ENCODE results near the gene BPIFB1. TPM values are rescaled to one million over a fixed set of nuclear protein-coding genes. Genes with fewer than 3 reads are reported as not detected.
A peak's percentile ranks its signal among the peaks of the same experiment; 100 is the strongest.

Gene BPIFB1
- total and polyA plus RNA-seq, 10 of the 15 experiments (the other 5 are each of a cell fraction or from before 2014, with no cell fraction given), result 0.13 TPM; not detected in 9

- no peak for TF ChIP-seq CEBPZ (IDR thresholded peaks at IDR 0.05; ENCODE audit: low read depth, low read length)
Measured at GRCh38 chr20:33291416-33291815, 8.4 kb downstream of the BPIFB1 start (continued).

GRCh38 chr20:33291830-33292355 lies 8.9 kb downstream of the BPIFB1 start:
- intact Hi-C loops (cut with micrococcal nuclease; ENCODE audit: unreplicated experiment), result loop anchor here (5.0 kb wide), 1 partner anchor 500 kb away; no protein-coding TSS in a partner anchor

More at GRCh38 chr20:33291830-33292355, 8.9 kb downstream of the BPIFB1 start:
- Histone ChIP-seq H3K9ac (ENCODE audit: control insufficient read depth, insufficient read depth, low read length) (no peak overlapping the region), H3K79me2 (ENCODE audit: control insufficient read depth, insufficient read depth, low read length) (no peaks in the 10 kb centered on the region), H3K4me3 (no peak overlapping the region), H4K20me1 (ENCODE audit: control insufficient read depth, insufficient read depth) (no peaks in the 10 kb centered on the region; the same call in 1 of the 2 replicates), H3K4me2 (ENCODE audit: control insufficient read depth, insufficient read depth) (no peak overlapping the region), H3K36me3 (ENCODE audit: control insufficient read depth in 2 of 2, insufficient read depth in 2 of 2, low read length in 1 of 2) (no peaks in the 10 kb centered on the region), H2AFZ (ENCODE audit: control insufficient read depth, low read depth, low read length) (no peak overlapping the region), H3K27me3 (replicated peaks in 1 of 2; ENCODE audit: control insufficient read depth in 2 of 2, insufficient read depth in 2 of 2, low read length in 1 of 2) (no peaks in the 10 kb centered on the region), H3K27ac (ENCODE audit: control insufficient read depth, insufficient read depth) (no peak overlapping the region), H3K9me3 (replicated peaks; ENCODE audit: control insufficient read depth, insufficient read depth, low read length) (no peaks in the 10 kb centered on the region), H3K4me1 (ENCODE audit: control insufficient read depth, insufficient read depth, low read length) (no peaks in the 10 kb centered on the region)
- TF ChIP-seq HDGF (IDR thresholded peaks at IDR 0.05) (no peak), MYB (IDR thresholded peaks at IDR 0.05; ENCODE audit: borderline replicate concordance, low read depth, low read length) (no peak), RAD21 (IDR thresholded peaks at IDR 0.05; ENCODE audit: insufficient read depth, low read depth, low read length) (peak; percentile 84), TCF3 (IDR thresholded peaks at IDR 0.05; ENCODE audit: borderline replicate concordance, insufficient read depth, low read depth, low read length) (no peak), RAD51 (IDR thresholded peaks at IDR 0.05) (no peak), SPI1 (IDR thresholded peaks at IDR 0.05; ENCODE audit: borderline replicate concordance, insufficient read depth, low read depth, low read length) (no peak), CTCF (IDR thresholded peaks at IDR 0.05 in 2 of 3, conservative IDR thresholded peaks at IDR 0.05 in 1 of 3; ENCODE audit: control insufficient read depth in 2 of 3, extremely low read depth in 1 of 3, insufficient read depth in 1 of 3, low read depth in 3 of 3, low read length in 3 of 3) (peak; percentile 77 to 99 (median 99)), YY1 (IDR thresholded peaks at IDR 0.05; ENCODE audit: low read depth, low read length) (0 out of 2 replicates have a peak, but pooled peaks have one; percentile 24), SMC3 (IDR thresholded peaks at IDR 0.05; ENCODE audit: borderline replicate concordance, low read length) (peak; percentile 51), IRF5 (IDR thresholded peaks at IDR 0.05; ENCODE audit: borderline replicate concordance) (no peak), BRCA1 (IDR thresholded peaks at IDR 0.05; ENCODE audit: low read depth, low read length) (no peak)
- FAIRE-seq (peak; percentile 18), DNase-seq (ENCODE audit: low read depth, low spot score) (no peak), ATAC-seq (peak; percentile 70)
- POLR2A ChIA-PET, result interaction anchor here (0.5 kb wide), 1 partner anchor 966 kb away, joined by 4 read pairs; no protein-coding TSS in a partner anchor
- no TSS peak for BruUV-seq (replicated peaks)
- in situ Hi-C loops (cut with MboI), result no loop called here
- WGBS (ENCODE audit: insufficient coverage, insufficient replicate concordance, low lambda C conversion rate, missing lambda C conversion rate), result 16% methylated on average over 7 of the region's 7 CpGs
- CTCF ChIA-PET, result interaction anchor here (0.7 to 2.6 kb wide), 7 partner anchors 8 to 502 kb away, joined by 3 to 7 read pairs (median 4); no protein-coding TSS in a partner anchor
- SMC1A ChIA-PET (ENCODE audit: uncharacterized antibody, unreplicated experiment), result interaction anchor here (1.3 to 1.8 kb wide), 3 partner anchors 11 to 390 kb away, joined by 3 to 5 read pairs (median 3); no protein-coding TSS in a partner anchor
- RAD21 ChIA-PET (ENCODE audit: unreplicated experiment), result no interaction called here
